CD14-positive monocyte (primary cell): ENCODE results near the gene ST6GALNAC3. TPM values are rescaled to one million over a fixed set of nuclear protein-coding genes. Genes with fewer than 3 reads are reported as not detected.
"Not testable (repeated sequence)": the region's sequence is repeated elsewhere in the genome, so short reads cannot be mapped to it uniquely, and the experiment has no call there.

ENCODE experiments used
- DNase-seq, 3 donors: peaks; one replicate each; pipeline ENCODE4 v3.0.0-alpha.2; 2011 to 2022
- H2AFZ ChIP-seq: 2 replicates; pipeline ENCODE4 v1.6.0; 2012; ENCODE audit warnings: mild to moderate bottlenecking, low read depth, low read length, inconsistent platforms; ENCODE audit not compliant: insufficient read depth, poor library complexity, severe bottlenecking
- H3K27ac ChIP-seq, 2 donors: 1 replicate in 1 of 2; 2 replicates in 1 of 2; pipeline ENCODE4 v1.5.1; 2012 to 2013; ENCODE audit warnings: low read length in 2 of 2, control low read depth in 1 of 2, inconsistent platforms in 1 of 2, low read depth in 1 of 2, mild to moderate bottlenecking in 1 of 2
- H3K27me3 ChIP-seq, 2 donors: one replicate each; pipeline versions ENCODE4 v1.6.0 to v1.6.1; 2011 to 2013; ENCODE audit warnings: low read length in 2 of 2; ENCODE audit not compliant: control insufficient read depth in 2 of 2, insufficient read depth in 2 of 2
- H3K36me3 ChIP-seq, 2 donors: replicated peaks in 1 of 2; 1 replicate in 1 of 2; 2 replicates in 1 of 2; pipeline versions ENCODE4 v1.5.1 to v1.6.1; 2012 to 2013; ENCODE audit warnings: low read length in 2 of 2, control low read depth in 1 of 2, inconsistent platforms in 1 of 2, mild to moderate bottlenecking in 1 of 2; ENCODE audit not compliant: insufficient read depth in 2 of 2, control insufficient read depth in 1 of 2
- H3K4me1 ChIP-seq, 2 donors: 1 replicate in 1 of 2; 2 replicates in 1 of 2; pipeline versions ENCODE4 v1.5.1 to v1.6.1; 2012 to 2013; ENCODE audit warnings: low read length in 2 of 2, control low read depth in 1 of 2, inconsistent platforms in 1 of 2, mild to moderate bottlenecking in 1 of 2, moderate library complexity in 1 of 2; ENCODE audit not compliant: insufficient read depth in 2 of 2, control insufficient read depth in 1 of 2
- H3K4me2 ChIP-seq: replicated peaks from 2 replicates; pipeline ENCODE3; 2012; ENCODE audit warnings: low read length, moderate library complexity, mild to moderate bottlenecking; ENCODE audit not compliant: poor library complexity, severe bottlenecking; ENCODE audit errors: extremely low read depth
- H3K4me3 ChIP-seq, 3 experiments: fragments of 200-600 bp in 1 of 3; sonication (generic) in 1 of 3; replicated peaks in 1 of 3; 1 replicate in 2 of 3; 2 replicates in 1 of 3; pipeline ENCODE4 v1.5.1; 2011 to 2013; ENCODE audit warnings: low read length in 3 of 3, mild to moderate bottlenecking in 3 of 3, control low read depth in 2 of 3, low read depth in 2 of 3, inconsistent platforms in 1 of 3, moderate library complexity in 1 of 3
- H3K79me2 ChIP-seq: 2 replicates; pipeline ENCODE4 v1.6.0; 2012; ENCODE audit warnings: mild to moderate bottlenecking, control low read depth, inconsistent platforms, low read length, moderate library complexity; ENCODE audit not compliant: insufficient read depth
- H3K9ac ChIP-seq: 2 replicates; pipeline ENCODE4 v1.6.0; 2017; ENCODE audit warnings: low read length, mild to moderate bottlenecking; ENCODE audit not compliant: insufficient read depth, poor library complexity, severe bottlenecking
- H3K9me3 ChIP-seq, 2 donors: replicated peaks in 1 of 2; 1 replicate in 1 of 2; 2 replicates in 1 of 2; pipeline versions ENCODE4 v1.5.1 to v1.6.1; 2012 to 2013; ENCODE audit warnings: low read length in 2 of 2, control low read depth in 1 of 2; ENCODE audit not compliant: control insufficient read depth in 1 of 2, insufficient read depth in 1 of 2
- H4K20me1 ChIP-seq: 2 replicates; pipeline ENCODE4 v1.6.0; 2012; ENCODE audit warnings: mild to moderate bottlenecking, low read length, control low read depth, moderate library complexity; ENCODE audit not compliant: insufficient read depth
- H3K27ac Mint-ChIP-seq, 7 donors: one replicate each; pipeline ENCODE4 v1.8.0; 2020; ENCODE audit warnings: mild to moderate bottlenecking in 7 of 7, mixed read lengths in 7 of 7, moderate library complexity in 6 of 7, inconsistent platforms in 2 of 7
- H3K27me3 Mint-ChIP-seq, 3 donors: one replicate each; pipeline ENCODE4 v1.8.0; 2021 to 2022; ENCODE audit warnings: low read depth in 3 of 3, mild to moderate bottlenecking in 3 of 3, mixed read lengths in 3 of 3, moderate library complexity in 3 of 3, inconsistent platforms in 1 of 3
- H3K36me3 Mint-ChIP-seq, 2 donors: one replicate each; pipeline ENCODE4 v1.8.0; 2020; ENCODE audit warnings: mixed read lengths in 2 of 2, inconsistent platforms in 1 of 2, mild to moderate bottlenecking in 1 of 2
- H3K4me1 Mint-ChIP-seq: one replicate; pipeline ENCODE4 v1.8.0; 2020; ENCODE audit warnings: mild to moderate bottlenecking, mixed read lengths
- H3K4me3 Mint-ChIP-seq, 2 donors: one replicate each; pipeline ENCODE4 v1.8.0; 2020; ENCODE audit warnings: mild to moderate bottlenecking in 2 of 2, mixed read lengths in 2 of 2, moderate library complexity in 1 of 2
- H3K9me3 Mint-ChIP-seq, 7 donors: one replicate each; pipeline ENCODE4 v1.8.0; 2020 to 2022; ENCODE audit warnings: mixed read lengths in 7 of 7, mild to moderate bottlenecking in 6 of 7, moderate library complexity in 6 of 7, inconsistent platforms in 2 of 7
- CTCF ChIP-seq: fragments of 200-600 bp; IDR thresholded peaks from one replicate; pipeline ENCODE4 v1.8.0; 2022; ENCODE audit warnings: antibody characterized with exemption, mild to moderate bottlenecking
- WGBS: methylation state at CpG from one replicate; pipeline ENCODE4 v1.1.5; 2013; ENCODE audit warnings: missing lambda C conversion rate; ENCODE audit not compliant: insufficient coverage; 5-methylcytosine and 5-hydroxymethylcytosine counted together
- intact Hi-C, 2 donors: fragments of 100-400 bp; cut with micrococcal nuclease; formaldehyde crosslinking; loops; one replicate each; pipeline versions ENCODE4 v1.15.0 to v1.15.1; 2023
- polyA plus RNA-seq, 3 donors: library from polyadenylated mRNA; depleted of rRNA in 1 of 3; unstranded in 2 of 3; stranded (reverse) in 1 of 3; fragments of 300-500 nt in 2 of 3; fragments of >200 nt in 1 of 3; fragmentation: Illumina TruSeq in 2 of 3; gene quantifications; 1 replicate in 2 of 3; 2 replicates in 1 of 3; pipeline ENCODE4 v1.2.3, GENCODE V29; 2012 to 2021

ST6GALNAC3 gene
- polyA plus RNA-seq, 3 donors: 6.5 to 9.2 (median 7.6) TPM

GRCh38 chr1:76093522-76094312 lies 19.2 kb downstream of the ST6GALNAC3 start:
- Mint-ChIP-seq H3K27ac (no peak overlapping the region), H3K4me1 (peaks cover 4% of the 10 kb centered on the region), H3K9me3 (peaks cover 0 to 7% (median 3%) of the 10 kb centered on the region in 7 donors), H3K4me3 (no peak overlapping the region), H3K27me3 (peaks cover 0 to 3% (median 0%) of the 10 kb centered on the region in 3 donors), H3K36me3 (peaks cover 0 to 2% of the 10 kb centered on the region in 2 donors)
- H3K36me3 ChIP-seq: no peaks in the 10 kb centered on the region
- WGBS: 97% methylated on average over 6 of the region's 8 CpGs
- H3K27ac ChIP-seq: no peak overlapping the region
- peaks cover 33% of the 10 kb centered on the region for H4K20me1 ChIP-seq
- intact Hi-C loops: no loop called here
- no peak overlapping the region for H3K4me2 ChIP-seq
- no peak overlapping the region for H3K9ac ChIP-seq
- no peak for TF ChIP-seq CTCF
- no peak overlapping the region for H3K4me3 ChIP-seq
- H3K4me1 ChIP-seq: no peaks in the 10 kb centered on the region
- no peak overlapping the region for H2AFZ ChIP-seq
- DNase-seq: no peak
- no peaks in the 10 kb centered on the region for H3K27me3 ChIP-seq
- no peaks in the 10 kb centered on the region for H3K9me3 ChIP-seq
- no peaks in the 10 kb centered on the region for H3K79me2 ChIP-seq

- Histone ChIP-seq H3K36me3 (no peaks in the 10 kb centered on the region), H3K27me3 (no peaks in the 10 kb centered on the region), H3K27ac (no peak overlapping the region), H3K79me2 (no peaks in the 10 kb centered on the region), H3K9me3 (no peaks in the 10 kb centered on the region), H4K20me1 (peaks cover 26% of the 10 kb centered on the region), H3K4me1 (no peaks in the 10 kb centered on the region), H2AFZ (no peak overlapping the region), H3K4me2 (no peak overlapping the region), H3K9ac (no peak overlapping the region), H3K4me3 (no peak overlapping the region)
- 98% methylated on average over 5 of the region's 5 CpGs for WGBS
- Mint-ChIP-seq H3K27me3 (peaks cover 0 to 3% (median 0%) of the 10 kb centered on the region in 3 donors), H3K36me3 (peaks cover 0 to 2% of the 10 kb centered on the region in 2 donors), H3K9me3 (peaks cover 0 to 7% (median 3%) of the 10 kb centered on the region in 7 donors), H3K4me1 (no peaks in the 10 kb centered on the region), H3K27ac (no peak overlapping the region), H3K4me3 (no peak overlapping the region)
- no peak for TF ChIP-seq CTCF
- intact Hi-C loops: no loop called here
- no peak for DNase-seq
These were observed 21.3 kb downstream of the ST6GALNAC3 start for GRCh38 chr1:76095802-76096201.

- H3K4me1 Mint-ChIP-seq, H3K27me3 ChIP-seq, H3K9ac ChIP-seq, intact Hi-C loops, H3K4me3 ChIP-seq, H3K27ac ChIP-seq, H3K9me3 Mint-ChIP-seq, H3K36me3 Mint-ChIP-seq, H3K36me3 ChIP-seq, H3K27ac Mint-ChIP-seq, H3K27me3 Mint-ChIP-seq, H3K4me2 ChIP-seq, H2AFZ ChIP-seq, H3K79me2 ChIP-seq, H3K9me3 ChIP-seq, H3K4me1 ChIP-seq, DNase-seq, H3K4me3 Mint-ChIP-seq: not testable (repeated sequence)
- peaks cover 24% of the 10 kb centered on the region for H4K20me1 ChIP-seq
- no CpG with 5 or more reads among the region's 8 CpGs for WGBS
These were observed 22.5 kb downstream of the ST6GALNAC3 start for GRCh38 chr1:76097064-76097463.
